Measurements from ENCODE around the gene REV3L. TPM values are rescaled to one million over a fixed set of nuclear protein-coding genes. Genes with fewer than 3 reads are reported as not detected.

Gene REV3L
- total RNA-seq, 2 experiments from 2014 or later: 20.1 to 27.6 TPM

- ATAC-seq (no peak), DNase-seq (no peak)
- intact Hi-C loops (cut with micrococcal nuclease): no loop called here
- H3K9me3 Mint-ChIP-seq: no peaks in the 10 kb centered on the region
- TF ChIP-seq, protein P1, sequence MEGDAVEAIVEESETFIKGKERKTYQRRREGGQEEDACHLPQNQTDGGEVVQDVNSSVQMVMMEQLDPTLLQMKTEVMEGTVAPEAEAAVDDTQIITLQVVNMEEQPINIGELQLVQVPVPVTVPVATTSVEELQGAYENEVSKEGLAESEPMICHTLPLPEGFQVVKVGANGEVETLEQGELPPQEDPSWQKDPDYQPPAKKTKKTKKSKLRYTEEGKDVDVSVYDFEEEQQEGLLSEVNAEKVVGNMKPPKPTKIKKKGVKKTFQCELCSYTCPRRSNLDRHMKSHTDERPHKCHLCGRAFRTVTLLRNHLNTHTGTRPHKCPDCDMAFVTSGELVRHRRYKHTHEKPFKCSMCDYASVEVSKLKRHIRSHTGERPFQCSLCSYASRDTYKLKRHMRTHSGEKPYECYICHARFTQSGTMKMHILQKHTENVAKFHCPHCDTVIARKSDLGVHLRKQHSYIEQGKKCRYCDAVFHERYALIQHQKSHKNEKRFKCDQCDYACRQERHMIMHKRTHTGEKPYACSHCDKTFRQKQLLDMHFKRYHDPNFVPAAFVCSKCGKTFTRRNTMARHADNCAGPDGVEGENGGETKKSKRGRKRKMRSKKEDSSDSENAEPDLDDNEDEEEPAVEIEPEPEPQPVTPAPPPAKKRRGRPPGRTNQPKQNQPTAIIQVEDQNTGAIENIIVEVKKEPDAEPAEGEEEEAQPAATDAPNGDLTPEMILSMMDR (IDR thresholded peaks at IDR 0.05): no peak
- H3K4me1 Mint-ChIP-seq (ENCODE audit: low read depth): peaks cover 23% of the 10 kb centered on the region
- H3K4me3 Mint-ChIP-seq: no peak overlapping the region
- H3K36me3 Mint-ChIP-seq (ENCODE audit: low read depth): peaks cover 4% of the 10 kb centered on the region
- H3K27me3 Mint-ChIP-seq: no peaks in the 10 kb centered on the region
- ChIA-PET POLR2A (no interaction called here), CTCF (no interaction called here)
- H3K27ac Mint-ChIP-seq: no peak overlapping the region
Measured at GRCh38 chr6:111444794-111445193, 38.2 kb downstream of the REV3L start.

DNA sequence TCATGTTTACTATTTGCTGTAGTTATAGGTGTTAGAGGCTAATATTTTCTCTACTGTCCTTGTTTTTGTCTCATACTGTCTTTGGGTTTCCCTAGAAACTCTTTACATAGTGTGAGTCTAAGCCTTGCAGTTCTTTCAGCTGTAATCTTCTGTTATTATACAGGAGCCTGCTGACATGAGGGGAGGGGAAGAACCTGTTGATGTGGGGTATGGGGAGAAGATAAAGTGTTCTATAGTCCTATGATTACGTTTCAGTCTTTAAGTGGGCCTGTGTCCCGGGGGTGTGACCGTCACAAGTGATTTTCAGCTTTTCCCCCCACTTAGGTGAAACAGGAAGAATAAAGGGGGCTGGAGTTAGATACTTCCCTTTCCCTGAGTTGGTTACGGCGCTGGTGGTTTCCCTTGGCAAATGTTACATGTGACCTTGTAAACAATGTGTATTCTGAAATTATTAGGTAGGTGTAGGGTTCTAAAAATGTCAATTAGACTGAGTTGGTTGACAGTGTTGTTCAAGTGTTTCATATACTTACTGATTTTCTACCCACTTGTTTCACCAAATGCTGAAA is 41.3 kb downstream of the REV3L start:
- ChIA-PET POLR2A (no interaction called here), CTCF (interaction anchor here (0.8 kb wide), 1 partner anchor 183 kb away, joined by 3 read pairs; a partner anchor contains a TSS)
- peaks cover 24% of the 10 kb centered on the region for H3K4me1 Mint-ChIP-seq (ENCODE audit: low read depth)
- ATAC-seq: no peak
- no peaks in the 10 kb centered on the region for H3K27me3 Mint-ChIP-seq
- H3K9me3 Mint-ChIP-seq: no peaks in the 10 kb centered on the region
- H3K36me3 Mint-ChIP-seq (ENCODE audit: low read depth): peaks cover 5% of the 10 kb centered on the region
- intact Hi-C loops (cut with micrococcal nuclease): no loop called here
- no peak overlapping the region for H3K4me3 Mint-ChIP-seq
- TF ChIP-seq, protein P1 (IDR thresholded peaks at IDR 0.05): no peak
- H3K27ac Mint-ChIP-seq: no peak overlapping the region
- DNase-seq: no peak

GRCh38 chr6:111439171-111439570 is 43.8 kb downstream of the REV3L start:
- Mint-ChIP-seq H3K36me3 (ENCODE audit: low read depth) (peaks cover 14% of the 10 kb centered on the region), H3K27ac (no peak overlapping the region), H3K9me3 (peaks cover 6% of the 10 kb centered on the region), H3K4me1 (ENCODE audit: low read depth) (peaks cover 30% of the 10 kb centered on the region), H3K4me3 (no peak overlapping the region), H3K27me3 (no peaks in the 10 kb centered on the region)
- intact Hi-C loops (cut with micrococcal nuclease): no loop called here
- no peak for ATAC-seq
- POLR2A ChIA-PET: no interaction called here
- CTCF ChIA-PET: no interaction called here
- TF ChIP-seq, protein P1 (IDR thresholded peaks at IDR 0.05): no peak
- no peak for DNase-seq

- no peak for ATAC-seq
- Mint-ChIP-seq H3K4me3 (no peak overlapping the region), H3K36me3 (ENCODE audit: low read depth) (peaks cover 14% of the 10 kb centered on the region), H3K27me3 (no peaks in the 10 kb centered on the region), H3K9me3 (peaks cover 6% of the 10 kb centered on the region), H3K27ac (no peak overlapping the region), H3K4me1 (ENCODE audit: low read depth) (peaks cover 39% of the 10 kb centered on the region)
- TF ChIP-seq, protein P1 (IDR thresholded peaks at IDR 0.05): no peak
- ChIA-PET CTCF (no interaction called here), POLR2A (no interaction called here)
- intact Hi-C loops (cut with micrococcal nuclease): no loop called here
- DNase-seq: no peak
Measured at GRCh38 chr6:111437573-111437972, 45.4 kb downstream of the REV3L start.

DNA sequence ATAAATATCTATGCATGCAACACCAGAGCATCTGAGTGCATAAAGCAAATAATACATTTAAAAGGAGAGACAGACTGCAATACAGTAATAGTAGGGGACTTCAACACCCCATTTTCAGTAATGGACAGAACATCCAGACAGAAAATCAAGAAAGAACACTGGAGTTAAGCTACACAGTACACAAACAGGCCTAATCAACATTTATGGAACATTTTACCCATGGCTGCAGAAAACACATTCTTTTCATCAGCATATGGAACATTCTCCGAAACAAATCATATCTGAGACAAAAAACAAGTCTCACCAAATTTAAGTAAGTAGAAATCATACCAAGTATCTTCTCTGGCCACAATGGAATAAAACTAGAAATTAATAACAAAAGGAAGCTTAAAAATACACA is 50.5 kb downstream of the REV3L start:
- TF ChIP-seq, protein P1 (IDR thresholded peaks at IDR 0.05): no peak
- no peaks in the 10 kb centered on the region for H3K27me3 Mint-ChIP-seq
- no peak overlapping the region for H3K4me3 Mint-ChIP-seq
- intact Hi-C loops (cut with micrococcal nuclease): no loop called here
- peaks cover 17% of the 10 kb centered on the region for H3K9me3 Mint-ChIP-seq
- no peak for DNase-seq
- CTCF ChIA-PET: interaction anchor here (1.0 kb wide), 1 partner anchor 13 kb away, joined by 3 read pairs; no protein-coding TSS in a partner anchor
- H3K27ac Mint-ChIP-seq: no peak overlapping the region
- no peak for ATAC-seq
- POLR2A ChIA-PET: no interaction called here
- H3K36me3 Mint-ChIP-seq (ENCODE audit: low read depth): peaks cover 42% of the 10 kb centered on the region
- peaks cover 50% of the 10 kb centered on the region for H3K4me1 Mint-ChIP-seq (ENCODE audit: low read depth)

Data from activated CD8-positive, alpha-beta T cell treated with anti-CD3 and anti-CD28 coated beads for 36 hours (primary cell).